Cerebellar nuclear complex (tissue), 1 donor: ENCODE measurements around the gene KIAA0408.
"Not testable (repeated sequence)": the region's sequence is repeated elsewhere in the genome, so short reads cannot be mapped to it uniquely, and the experiment has no call there.

Source experiments
- DNase-seq, 2 experiments: peaks; one replicate each; lab custom pipeline; 2025; lab: John Stamatoyannopoulos, UW

KIAA0408 gene

GRCh38 chr6:127412016-127412415 lies 47.2 kb downstream of the KIAA0408 start:
- DNase-seq = not testable (repeated sequence)
